Fibroblast of mammary gland (primary cell): ENCODE measurements around the gene NSMF.
"Not testable (repeated sequence)": the region's sequence is repeated elsewhere in the genome, so short reads cannot be mapped to it uniquely, and the experiment has no call there.

Source experiments
- DNase-seq: peaks from one replicate; pipeline ENCODE4 v3.0.0-alpha.2; 2010; ENCODE audit warnings: low read depth
- H3K4me3 ChIP-seq: 2 replicates; pipeline ENCODE4 v1.5.1; 2011; ENCODE audit warnings: low read depth, mild to moderate bottlenecking, low read length, moderate library complexity; ENCODE audit not compliant: control insufficient read depth
- CTCF ChIP-seq: conservative IDR thresholded peaks from 2 replicates; pipeline ENCODE4 v1.5.1; 2011; ENCODE audit warnings: low read depth, low read length, inconsistent platforms; ENCODE audit not compliant: control insufficient read depth, insufficient read depth

NSMF gene

DNA sequence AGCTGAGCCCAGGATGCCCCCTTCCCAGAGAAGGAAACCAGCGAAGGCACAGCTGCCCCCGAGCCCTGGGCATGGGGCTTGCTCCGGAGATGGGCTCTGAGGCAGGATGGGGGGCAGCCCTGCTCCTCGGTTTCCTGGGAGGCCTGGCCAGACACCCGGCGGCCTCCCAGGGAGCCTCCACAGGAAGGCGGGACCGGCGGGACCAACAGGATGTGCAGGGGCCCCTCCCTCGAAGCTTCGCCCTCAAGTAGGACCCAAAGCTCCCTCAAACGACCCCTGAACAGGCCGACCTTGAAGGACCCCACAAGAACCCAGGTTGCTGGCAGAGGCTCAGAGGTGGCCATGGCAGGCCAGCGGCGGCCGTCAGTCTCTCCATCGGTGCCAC lies 47.9 kb downstream of the NSMF start:
- no peak for TF ChIP-seq CTCF
- no peak for DNase-seq
- no peak overlapping the region for H3K4me3 ChIP-seq

GRCh38 chr9:137410891-137411249 lies 48.3 kb downstream of the NSMF start:
- no peak for DNase-seq
- no peak overlapping the region for H3K4me3 ChIP-seq
- TF ChIP-seq CTCF, result no peak

GRCh38 chr9:137410236-137410890 lies 48.8 kb downstream of the NSMF start:
- not testable (repeated sequence) for H3K4me3 ChIP-seq, DNase-seq

DNA sequence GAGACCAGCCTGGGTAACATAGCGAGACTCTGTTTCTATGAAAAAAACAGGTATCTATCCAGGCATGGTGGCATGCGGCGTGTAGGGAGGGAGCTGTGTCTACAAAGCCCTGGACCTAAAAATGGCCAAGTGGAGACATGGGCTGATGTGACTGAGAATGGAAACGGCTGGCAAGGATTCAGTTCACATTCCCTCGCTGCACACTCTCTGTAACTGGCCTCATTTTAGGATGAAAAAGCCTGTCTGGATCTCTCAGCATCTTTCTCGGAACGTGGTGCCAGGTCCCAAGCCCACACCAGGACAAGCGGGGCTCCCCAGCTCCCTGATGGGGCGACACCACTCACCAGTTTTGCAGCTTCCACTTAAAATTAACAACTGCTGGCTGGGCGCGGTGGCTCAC lies 49.6 kb downstream of the NSMF start:
- no peak overlapping the region for H3K4me3 ChIP-seq
- no peak for TF ChIP-seq CTCF
- DNase-seq, result no peak

GRCh38 chr9:137408651-137409405 lies 50.3 kb downstream of the NSMF start:
- H3K4me3 ChIP-seq, result no peak overlapping the region
- DNase-seq, result no peak
- TF ChIP-seq CTCF, result no peak

- H3K4me3 ChIP-seq, result no peak overlapping the region
- DNase-seq, result peak; percentile 62
- no peak for TF ChIP-seq CTCF
Measured at GRCh38 chr9:137407590-137408300, 51.4 kb downstream of the NSMF start.
